Suppressor macrophage treated with lipopolysaccharide for 1 hour (primary cell): ENCODE data around the gene FRG2B.
"Not testable (repeated sequence)": the region's sequence is repeated elsewhere in the genome, so short reads cannot be mapped to it uniquely, and the experiment has no call there.

ENCODE experiments used
- DNase-seq, 3 donors: peaks; one replicate each; pipeline ENCODE4 v3.0.0-alpha.2; 2020 to 2022

FRG2B gene

DNA sequence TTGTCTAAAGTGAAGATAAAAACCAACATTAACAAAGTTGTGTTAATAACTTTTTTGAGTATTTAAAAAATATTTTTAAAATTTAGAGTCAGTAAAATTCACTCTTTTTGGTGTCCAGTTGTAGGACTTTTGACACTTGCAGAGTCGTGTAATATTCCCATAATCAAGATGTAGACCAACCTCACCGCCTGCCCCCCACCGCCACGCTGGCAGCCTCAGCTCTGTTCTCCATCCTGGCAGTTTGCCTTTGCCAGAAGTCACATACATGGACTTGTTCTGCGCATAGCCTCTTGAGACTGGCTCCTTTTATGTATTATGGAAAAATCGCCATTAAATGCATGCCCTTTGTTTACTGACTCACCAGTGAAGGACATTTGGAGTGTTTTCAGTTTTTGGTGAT, 33.9 kb downstream of the FRG2B start:
- DNase-seq, result no peak

DNA sequence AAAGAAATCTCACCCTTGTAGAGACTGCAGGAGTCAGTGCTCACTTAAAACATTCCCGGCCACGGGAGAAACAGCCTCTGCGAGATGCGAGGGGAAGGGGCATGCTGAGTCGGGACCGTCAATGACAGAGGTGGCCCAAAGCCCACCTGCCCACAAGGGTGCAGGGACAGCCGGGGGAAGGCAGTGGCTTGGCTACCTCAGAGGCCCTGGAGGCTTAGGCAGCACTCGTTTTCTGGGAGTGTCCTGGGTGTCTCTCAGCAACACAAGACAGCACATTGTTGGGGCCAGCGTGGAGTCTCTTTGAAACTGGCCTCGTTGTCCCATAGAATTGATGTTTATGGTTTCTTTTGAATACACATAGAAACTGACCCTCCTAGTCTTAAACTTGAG, 35.6 kb downstream of the FRG2B start:
- no peak for DNase-seq

GRCh38 chr10:133590226-133590969, 36.2 kb downstream of the FRG2B start:
- no peak for DNase-seq

DNA sequence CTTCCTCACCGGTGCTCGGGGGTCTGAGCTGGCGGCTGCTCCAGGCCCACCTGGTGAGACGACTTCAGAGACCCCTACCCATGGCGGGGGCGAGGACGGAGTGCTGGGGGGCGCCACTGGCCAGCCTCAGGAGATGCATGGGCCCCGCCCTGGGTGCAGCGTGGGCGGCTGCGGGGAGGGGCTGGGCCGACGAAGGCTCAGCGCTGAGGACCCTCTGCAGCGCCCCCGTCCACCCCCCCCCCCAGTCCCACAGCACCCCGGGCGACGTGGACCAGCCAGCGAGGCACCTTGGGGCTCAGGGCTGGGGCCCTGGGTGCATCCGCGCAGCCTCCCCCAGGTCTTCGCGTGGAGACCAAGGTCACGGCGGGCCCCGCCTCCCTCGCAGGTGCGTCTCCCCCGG, 49.6 kb downstream of the FRG2B start:
- not testable (repeated sequence) for DNase-seq
